HG03432 (cell line): ENCODE data around the gene TATDN3.
"Not testable (repeated sequence)": the region's sequence is repeated elsewhere in the genome, so short reads cannot be mapped to it uniquely, and the experiment has no call there.

Experiments used
- ATAC-seq: cut with Tn5 transposase; IDR thresholded peaks from one replicate; pipeline ENCODE4 v1.9.1; 2021; ENCODE audit warnings: mild to moderate bottlenecking, moderate library complexity; ENCODE audit not compliant: unreplicated experiment

TATDN3 gene

DNA sequence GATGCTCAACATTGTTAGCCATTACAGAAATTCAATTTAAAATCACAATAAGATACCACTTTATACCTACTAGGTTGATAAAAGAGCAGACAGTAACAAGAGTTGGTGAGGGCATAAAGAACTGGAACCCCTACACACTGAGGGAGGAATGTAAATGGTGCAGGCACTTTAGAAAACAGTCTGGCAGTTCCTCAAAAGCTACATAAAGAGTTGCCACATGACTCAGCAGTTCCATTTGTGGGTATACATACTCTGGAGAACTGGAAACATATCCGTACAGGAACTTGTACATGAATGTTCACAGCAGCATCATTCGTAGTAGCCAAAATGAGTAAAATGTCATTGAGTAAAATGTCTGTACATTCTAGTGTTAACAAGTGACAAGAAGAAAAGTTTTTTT lies 17.1 kb upstream of the TATDN3 start:
- no peak for ATAC-seq

DNA sequence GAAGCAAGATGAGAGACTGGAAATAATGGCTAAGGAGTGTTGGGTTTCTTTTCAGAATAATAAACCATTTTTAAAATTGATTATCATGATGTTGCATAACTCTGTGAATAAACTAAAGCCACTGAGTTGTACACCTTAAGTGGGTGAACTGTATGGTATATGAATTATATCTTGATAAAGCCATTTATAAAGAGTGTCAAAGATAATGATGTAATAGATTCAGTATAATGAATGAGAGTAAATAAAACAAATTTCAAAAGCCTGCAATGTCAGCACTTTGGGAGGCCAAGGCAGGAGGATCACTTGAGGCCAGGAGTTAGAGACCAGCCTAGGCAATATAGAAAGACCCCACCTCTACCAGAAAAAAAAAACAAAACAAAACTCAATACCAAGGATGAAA lies 16.5 kb upstream of the TATDN3 start:
- ATAC-seq = no peak

DNA sequence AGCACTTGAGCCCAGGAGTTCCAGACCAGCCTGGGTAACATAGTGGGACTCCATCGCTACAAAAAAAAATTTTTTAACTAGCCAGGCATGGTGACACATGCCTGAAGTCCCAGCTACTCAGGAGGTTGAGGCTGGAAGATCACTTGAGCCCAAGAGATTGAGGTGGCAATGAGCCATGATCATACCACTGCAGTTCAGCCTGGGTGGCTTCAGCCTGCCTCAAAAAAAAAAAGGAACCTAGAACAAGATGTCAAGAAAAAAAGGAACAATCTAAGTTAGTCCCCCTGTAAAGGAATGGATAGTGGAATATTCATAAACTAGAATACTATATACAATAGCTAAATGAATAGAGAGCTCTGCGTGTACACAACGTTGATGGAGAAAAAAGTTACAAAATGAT lies 14.5 kb upstream of the TATDN3 start:
- ATAC-seq = no peak

- ATAC-seq = not testable (repeated sequence)
Observed at GRCh38 chr1:212779086-212779485, 12.6 kb upstream of the TATDN3 start.

DNA sequence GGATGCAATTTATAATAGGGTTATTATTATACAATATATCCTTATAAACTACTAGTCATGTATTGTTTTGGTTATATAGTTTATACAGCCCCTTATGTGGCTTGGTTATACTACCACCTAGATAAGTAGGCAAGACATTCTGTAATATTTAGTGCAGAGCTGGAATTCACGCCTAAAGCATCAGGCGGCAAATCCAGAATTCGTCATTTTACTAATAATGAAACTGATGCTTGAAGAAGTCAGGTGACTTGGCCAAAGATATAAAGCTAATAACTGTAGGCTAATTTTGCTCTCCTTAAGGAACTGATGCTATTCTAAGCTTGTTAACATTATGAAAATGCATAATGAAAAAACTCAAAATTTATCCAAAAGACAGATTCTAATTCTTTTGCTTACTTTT lies 10.9 kb upstream of the TATDN3 start:
- no peak for ATAC-seq

GRCh38 chr1:212781225-212781624 lies 10.5 kb upstream of the TATDN3 start:
- ATAC-seq = no peak

DNA sequence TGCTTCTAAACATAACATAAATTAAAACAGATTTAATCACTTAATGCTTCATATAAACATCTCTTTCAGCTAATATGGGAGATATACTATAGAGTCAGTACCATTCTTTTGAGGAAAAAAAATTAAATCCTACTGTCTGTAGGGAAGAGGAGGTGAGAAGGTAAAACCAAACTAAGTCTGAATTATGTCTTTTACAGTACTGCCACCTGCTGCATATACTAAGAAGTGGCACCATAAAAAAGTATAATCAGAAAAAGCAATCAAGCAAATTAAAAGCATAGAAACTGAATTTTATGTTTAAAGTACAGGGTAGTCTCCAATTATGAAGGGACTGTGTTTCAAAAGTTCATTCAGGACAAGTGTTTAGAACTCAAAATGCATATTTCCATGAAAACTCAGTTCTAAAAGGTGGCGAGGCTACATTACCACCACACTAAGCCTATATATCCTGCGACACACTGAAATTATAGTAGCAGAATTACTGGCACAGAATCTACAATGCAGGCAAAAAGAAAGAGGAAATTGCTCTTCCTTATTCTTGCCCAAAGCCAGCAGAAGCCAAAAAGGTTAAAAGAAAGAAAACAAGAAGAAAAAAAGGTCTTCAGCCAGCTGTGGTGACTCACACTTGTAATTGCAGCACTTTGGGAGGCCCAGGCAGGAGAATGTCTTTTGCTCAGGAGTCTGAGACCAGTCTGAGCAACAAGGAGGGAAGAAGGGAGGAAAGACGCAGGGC lies 9.1 kb upstream of the TATDN3 start:
- no peak for ATAC-seq

DNA sequence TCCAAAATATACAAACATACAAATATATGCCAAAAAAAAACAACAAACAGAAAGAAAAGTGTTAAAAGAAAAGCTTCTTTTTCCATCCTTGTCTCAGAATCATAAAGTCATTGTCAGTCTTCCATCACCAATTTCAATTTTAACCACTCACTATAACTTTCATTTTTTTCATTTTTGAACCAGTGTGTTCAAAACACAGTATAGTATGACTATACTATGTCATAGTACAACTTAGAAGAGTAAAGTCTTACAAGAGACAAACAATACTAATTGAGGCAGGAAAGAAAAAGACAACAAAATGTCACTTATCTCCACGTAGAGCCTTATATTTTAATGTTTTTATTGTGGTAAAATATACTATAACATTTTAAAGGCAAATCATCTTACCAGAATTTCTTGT lies 7.7 kb upstream of the TATDN3 start:
- no peak for ATAC-seq

GRCh38 chr1:212785871-212786270 lies 5.8 kb upstream of the TATDN3 start:
- no peak for ATAC-seq

DNA sequence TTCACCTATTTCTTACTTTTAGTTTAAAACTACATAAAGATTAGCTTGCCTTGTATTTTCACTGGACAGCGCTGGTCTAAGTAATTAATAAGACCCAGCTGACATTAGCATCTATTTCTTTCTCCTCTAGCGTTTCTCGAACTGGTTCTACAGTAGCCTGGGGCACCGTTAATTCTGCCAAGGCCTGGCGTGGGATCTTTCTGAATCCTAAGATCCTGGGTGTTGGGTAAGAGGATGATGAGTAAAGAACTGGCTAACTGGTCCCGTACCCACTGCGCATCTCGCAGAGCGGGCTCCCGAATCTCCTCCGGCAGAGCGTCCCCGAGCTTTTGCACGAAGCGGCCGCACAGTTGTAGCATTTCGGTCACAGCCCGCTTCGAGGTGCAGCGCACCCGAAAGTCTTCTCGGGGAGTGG lies 426 bp upstream of the TATDN3 start:
- peak; percentile 41 for ATAC-seq

GRCh38 chr1:212792396-212792908 lies 758 bp downstream of the TATDN3 start:
- no peak for ATAC-seq

GRCh38 chr1:212794561-212795014 lies 2.9 kb downstream of the TATDN3 start:
- ATAC-seq = peak; percentile 79

- no peak for ATAC-seq
Observed at GRCh38 chr1:212797681-212798080, 6.0 kb downstream of the TATDN3 start.

GRCh38 chr1:212805767-212806166 lies 14.1 kb downstream of the TATDN3 start:
- ATAC-seq = no peak

DNA sequence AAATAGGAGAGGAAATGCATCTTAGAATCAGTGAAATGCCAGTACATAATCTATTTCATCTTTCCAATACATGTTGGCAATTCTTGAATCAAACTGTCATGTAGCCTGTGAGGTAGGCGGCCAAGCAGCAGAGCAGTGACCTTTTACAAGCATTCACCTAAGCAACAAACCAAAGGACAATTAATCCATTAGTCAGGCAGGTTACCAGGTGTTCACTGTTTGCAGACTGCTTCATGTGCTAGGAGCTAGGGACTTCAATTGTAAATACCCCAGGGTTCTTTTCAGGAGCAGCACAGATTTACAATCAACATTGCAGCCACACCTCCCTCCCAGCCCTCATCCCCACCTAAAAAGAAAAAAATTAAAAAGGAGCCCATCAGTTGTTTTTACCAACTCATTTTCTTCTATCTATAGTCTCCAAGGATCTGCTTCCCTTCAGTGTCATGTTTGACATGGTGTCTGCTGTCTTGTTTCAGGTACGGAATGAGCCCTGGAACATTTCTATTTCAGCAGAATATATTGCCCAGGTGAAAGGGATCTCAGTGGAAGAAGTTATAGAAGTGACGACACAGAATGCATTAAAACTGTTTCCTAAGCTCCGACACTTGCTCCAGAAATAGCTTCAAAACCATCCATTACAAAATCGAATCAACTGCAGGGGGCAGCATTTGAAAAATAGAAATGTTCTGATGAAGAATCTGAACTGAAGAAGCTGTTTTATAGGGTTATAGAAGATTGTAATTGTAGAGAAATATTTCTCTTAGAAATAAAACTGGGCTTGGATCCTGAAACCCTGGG lies 23.0 kb downstream of the TATDN3 start:
- ATAC-seq = no peak

DNA sequence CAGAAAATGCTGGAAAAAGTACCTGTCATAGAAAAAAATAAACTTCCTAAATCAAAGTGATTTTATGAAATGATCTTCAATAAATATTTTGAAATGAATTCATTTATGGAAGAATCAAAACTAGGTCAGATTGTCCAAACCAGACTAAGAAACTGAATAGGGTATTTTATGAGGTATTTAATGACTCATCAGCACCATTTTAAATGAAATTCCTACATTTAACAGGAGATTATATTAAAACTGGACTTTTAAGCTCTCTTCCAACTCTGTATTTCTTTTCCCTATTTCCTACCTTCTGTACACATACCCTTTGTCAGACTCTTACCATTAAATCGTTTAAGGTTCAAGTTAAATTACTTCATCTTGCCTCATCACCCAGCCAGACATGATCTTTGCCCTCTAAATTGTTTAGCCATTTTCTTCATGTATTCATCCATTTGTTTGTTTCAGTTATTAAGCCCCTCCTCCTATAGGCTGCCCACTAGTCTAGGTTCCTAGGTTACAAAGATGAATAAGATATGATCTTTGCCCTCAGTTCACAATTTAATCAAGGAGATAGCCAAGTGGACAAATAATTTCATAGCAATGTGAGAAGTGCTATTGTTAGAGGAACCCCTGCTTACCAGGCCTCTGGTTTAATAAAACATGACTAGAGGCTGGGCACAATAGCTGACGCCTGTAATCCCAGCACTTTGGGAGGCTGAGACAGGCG lies 25.0 kb downstream of the TATDN3 start:
- no peak for ATAC-seq

DNA sequence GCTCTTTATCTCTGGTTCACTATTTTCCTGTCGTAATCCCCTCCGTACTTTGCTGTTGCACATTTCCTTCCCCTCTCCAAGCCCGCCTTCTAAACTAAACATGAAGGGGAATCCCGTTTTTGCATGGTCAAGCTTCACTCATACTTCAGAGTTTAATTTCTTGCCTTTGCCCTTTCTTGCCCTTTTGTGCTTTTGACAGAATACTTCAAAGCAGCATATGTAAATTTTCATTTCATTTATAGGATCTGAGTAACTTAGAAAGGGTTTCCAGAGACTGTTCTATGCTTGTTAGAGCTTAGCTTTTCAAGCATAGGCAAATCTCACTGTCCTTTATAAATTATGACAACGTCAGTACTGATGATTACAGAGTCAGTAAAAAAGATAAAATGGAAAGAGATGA lies 28.0 kb downstream of the TATDN3 start:
- ATAC-seq = peak; percentile 87

DNA sequence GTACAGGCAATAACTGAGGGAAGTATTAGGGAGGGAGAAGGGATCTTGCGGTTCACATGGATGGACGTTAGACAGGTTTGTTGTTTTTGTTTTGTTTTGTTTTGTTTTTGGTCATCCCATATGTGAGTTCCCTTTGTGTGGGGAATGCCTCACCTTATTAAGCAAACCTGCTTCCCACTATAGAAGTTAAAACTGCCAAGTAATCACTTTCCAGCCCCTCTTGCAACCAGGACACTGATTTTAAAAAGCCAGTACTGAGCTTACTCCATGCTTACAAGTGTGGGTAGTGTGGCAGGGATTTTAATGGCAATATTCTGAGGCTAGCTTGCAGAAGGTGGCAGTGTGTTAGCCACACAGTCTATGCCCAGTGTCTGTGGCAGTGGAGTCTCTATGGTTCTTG lies 29.3 kb downstream of the TATDN3 start:
- no peak for ATAC-seq

- no peak for ATAC-seq
Observed at GRCh38 chr1:212822956-212823355, 31.3 kb downstream of the TATDN3 start.

GRCh38 chr1:212824201-212824600 lies 32.5 kb downstream of the TATDN3 start:
- ATAC-seq = no peak

DNA sequence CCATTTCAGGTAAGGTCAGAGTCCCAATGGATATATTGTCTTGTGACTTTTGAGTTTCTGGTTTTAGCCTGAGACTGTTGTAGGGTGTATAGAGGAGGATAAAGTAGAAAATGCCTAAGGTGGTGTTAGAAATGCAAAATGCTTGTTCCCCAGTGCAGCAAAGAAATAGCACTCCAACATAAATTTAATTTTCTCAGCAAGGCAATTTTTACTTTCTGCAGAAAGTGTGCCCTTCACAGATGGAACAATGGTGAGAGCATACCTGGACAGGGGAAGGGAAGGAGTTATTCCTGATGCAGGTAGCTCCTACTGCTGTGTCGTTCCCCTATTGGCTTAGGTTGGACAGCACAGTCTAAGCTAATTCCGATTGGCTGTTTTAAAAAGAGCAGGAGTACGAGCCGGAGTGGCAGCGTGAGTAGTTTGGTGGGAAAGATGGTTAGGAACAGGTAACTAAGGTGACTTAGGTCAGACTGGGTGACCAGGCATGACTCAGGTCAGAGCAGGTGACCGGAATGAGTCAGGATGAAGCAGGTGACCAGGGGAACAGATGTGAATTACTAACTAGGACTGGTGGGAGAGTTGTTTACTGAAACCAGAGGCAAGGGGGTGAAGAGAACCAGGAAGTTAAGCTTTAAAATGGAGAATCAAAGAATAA lies 34.2 kb downstream of the TATDN3 start:
- ATAC-seq = no peak
